Measurements from ENCODE around the gene SRSF10. TPM values are rescaled to one million over a fixed set of nuclear protein-coding genes. Genes with fewer than 3 reads are reported as not detected.
A peak's percentile ranks its signal among the peaks of the same experiment; 100 is the strongest.

SRSF10 gene
- total and polyA plus RNA-seq, 9 of the 15 experiments (the other 6 are each of a cell fraction or from before 2014, with no cell fraction given), result 154 to 264 (median 205) TPM

GRCh38 chr1:23960291-23961020, 19.7 kb downstream of the SRSF10 start (continued):
- no peak for TF ChIP-seq THAP12 (CRISPR knock-in tag; IDR thresholded peaks at IDR 0.05)
- no peak for TF ChIP-seq ZNF146 (CRISPR knock-in tag; IDR thresholded peaks at IDR 0.05; ENCODE audit: unreplicated experiment)
- 0 out of 2 replicates have a peak, but pooled peaks have one; percentile 2 for TF ChIP-seq ZNF324 (CRISPR knock-in tag; IDR thresholded peaks at IDR 0.05)
- TF ChIP-seq TCFL5 (CRISPR knock-in tag; conservative IDR thresholded peaks at IDR 0.05), result no peak
- TF ChIP-seq PBX2 (CRISPR knock-in tag; IDR thresholded peaks at IDR 0.05; ENCODE audit: low read depth), result no peak
- TF ChIP-seq PBX2 (tag; conservative IDR thresholded peaks at IDR 0.05; ENCODE audit: low read depth), result no peak
- TF ChIP-seq, protein P1, sequence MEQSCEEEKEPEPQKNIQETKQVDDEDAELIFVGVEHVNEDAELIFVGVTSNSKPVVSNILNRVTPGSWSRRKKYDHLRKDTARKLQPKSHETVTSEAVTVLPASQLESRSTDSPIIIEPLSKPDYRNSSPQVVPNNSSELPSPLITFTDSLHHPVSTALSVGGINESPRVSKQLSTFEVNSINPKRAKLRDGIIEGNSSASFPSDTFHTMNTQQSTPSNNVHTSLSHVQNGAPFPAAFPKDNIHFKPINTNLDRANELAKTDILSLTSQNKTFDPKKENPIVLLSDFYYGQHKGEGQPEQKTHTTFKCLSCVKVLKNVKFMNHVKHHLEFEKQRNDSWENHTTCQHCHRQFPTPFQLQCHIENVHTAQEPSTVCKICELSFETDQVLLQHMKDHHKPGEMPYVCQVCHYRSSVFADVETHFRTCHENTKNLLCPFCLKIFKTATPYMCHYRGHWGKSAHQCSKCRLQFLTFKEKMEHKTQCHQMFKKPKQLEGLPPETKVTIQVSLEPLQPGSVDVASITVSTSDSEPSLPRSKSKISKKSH (CRISPR knock-in tag; IDR thresholded peaks at IDR 0.05), result no peak
- no peak for TF ChIP-seq BDP1 (IDR thresholded peaks at IDR 0.05; ENCODE audit: insufficient read depth, insufficient read length)
- TF ChIP-seq, protein P2, sequence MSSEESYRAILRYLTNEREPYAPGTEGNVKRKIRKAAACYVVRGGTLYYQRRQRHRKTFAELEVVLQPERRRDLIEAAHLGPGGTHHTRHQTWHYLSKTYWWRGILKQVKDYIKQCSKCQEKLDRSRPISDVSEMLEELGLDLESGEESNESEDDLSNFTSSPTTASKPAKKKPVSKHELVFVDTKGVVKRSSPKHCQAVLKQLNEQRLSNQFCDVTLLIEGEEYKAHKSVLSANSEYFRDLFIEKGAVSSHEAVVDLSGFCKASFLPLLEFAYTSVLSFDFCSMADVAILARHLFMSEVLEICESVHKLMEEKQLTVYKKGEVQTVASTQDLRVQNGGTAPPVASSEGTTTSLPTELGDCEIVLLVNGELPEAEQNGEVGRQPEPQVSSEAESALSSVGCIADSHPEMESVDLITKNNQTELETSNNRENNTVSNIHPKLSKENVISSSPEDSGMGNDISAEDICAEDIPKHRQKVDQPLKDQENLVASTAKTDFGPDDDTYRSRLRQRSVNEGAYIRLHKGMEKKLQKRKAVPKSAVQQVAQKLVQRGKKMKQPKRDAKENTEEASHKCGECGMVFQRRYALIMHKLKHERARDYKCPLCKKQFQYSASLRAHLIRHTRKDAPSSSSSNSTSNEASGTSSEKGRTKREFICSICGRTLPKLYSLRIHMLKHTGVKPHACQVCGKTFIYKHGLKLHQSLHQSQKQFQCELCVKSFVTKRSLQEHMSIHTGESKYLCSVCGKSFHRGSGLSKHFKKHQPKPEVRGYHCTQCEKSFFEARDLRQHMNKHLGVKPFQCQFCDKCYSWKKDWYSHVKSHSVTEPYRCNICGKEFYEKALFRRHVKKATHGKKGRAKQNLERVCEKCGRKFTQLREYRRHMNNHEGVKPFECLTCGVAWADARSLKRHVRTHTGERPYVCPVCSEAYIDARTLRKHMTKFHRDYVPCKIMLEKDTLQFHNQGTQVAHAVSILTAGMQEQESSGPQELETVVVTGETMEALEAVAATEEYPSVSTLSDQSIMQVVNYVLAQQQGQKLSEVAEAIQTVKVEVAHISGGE (CRISPR knock-in tag; IDR thresholded peaks at IDR 0.05), result no peak
- TF ChIP-seq U2AF1 (optimal IDR thresholded peaks at IDR 0.05; ENCODE audit: low read depth, low read length), result peak; percentile 40
- TF ChIP-seq SMARCB1 (IDR thresholded peaks at IDR 0.05; ENCODE audit: insufficient read length, low read depth), result no peak
- no peak for TF ChIP-seq HMG20A (CRISPR knock-in tag; conservative IDR thresholded peaks at IDR 0.05)
- no peak for TF ChIP-seq ZFPM2 (CRISPR knock-in tag; IDR thresholded peaks at IDR 0.05)
- TF ChIP-seq, protein P3, sequence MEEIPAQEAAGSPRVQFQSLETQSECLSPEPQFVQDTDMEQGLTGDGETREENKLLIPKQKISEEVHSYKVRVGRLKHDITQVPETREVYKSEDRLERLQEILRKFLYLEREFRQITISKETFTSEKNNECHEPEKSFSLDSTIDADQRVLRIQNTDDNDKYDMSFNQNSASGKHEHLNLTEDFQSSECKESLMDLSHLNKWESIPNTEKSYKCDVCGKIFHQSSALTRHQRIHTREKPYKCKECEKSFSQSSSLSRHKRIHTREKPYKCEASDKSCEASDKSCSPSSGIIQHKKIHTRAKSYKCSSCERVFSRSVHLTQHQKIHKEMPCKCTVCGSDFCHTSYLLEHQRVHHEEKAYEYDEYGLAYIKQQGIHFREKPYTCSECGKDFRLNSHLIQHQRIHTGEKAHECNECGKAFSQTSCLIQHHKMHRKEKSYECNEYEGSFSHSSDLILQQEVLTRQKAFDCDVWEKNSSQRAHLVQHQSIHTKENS (CRISPR knock-in tag; IDR thresholded peaks at IDR 0.05), result 0 out of 2 replicates have a peak, but pooled peaks have one; percentile 60

Measured in K562 (cell line).